Nephron progenitor cell (in vitro differentiated cells): Measurements from ENCODE around the gene RCL1.
"Not testable (repeated sequence)": the region's sequence is repeated elsewhere in the genome, so short reads cannot be mapped to it uniquely, and the experiment has no call there.

Experiments
- DNase-seq: peaks from one replicate; pipeline ENCODE4 v3.0.0; 2021
- H3K27ac Mint-ChIP-seq: 2 replicates; pipeline ENCODE4 v1.8.0; 2021; ENCODE audit warnings: mild to moderate bottlenecking, moderate library complexity, mixed read lengths
- H3K27me3 Mint-ChIP-seq: 2 replicates; pipeline ENCODE4 v1.8.0; 2021; ENCODE audit warnings: mild to moderate bottlenecking, low read depth, mixed read lengths; ENCODE audit not compliant: poor library complexity
- H3K36me3 Mint-ChIP-seq: 2 replicates; pipeline ENCODE4 v1.8.0; 2021; ENCODE audit warnings: low read depth, mixed read lengths
- H3K4me1 Mint-ChIP-seq: 2 replicates; pipeline ENCODE4 v1.8.0; 2021; ENCODE audit warnings: mixed read lengths
- H3K4me3 Mint-ChIP-seq: 2 replicates; pipeline ENCODE4 v1.8.0; 2021; ENCODE audit warnings: mild to moderate bottlenecking, moderate library complexity, mixed read lengths
- H3K9me3 Mint-ChIP-seq: 2 replicates; pipeline ENCODE4 v1.8.0; 2021; ENCODE audit warnings: mild to moderate bottlenecking, moderate library complexity, mixed read lengths
- TF ChIP-seq, protein P1 (sequence below): fragments of 200-600 bp; sonication (generic); IDR thresholded peaks from 2 replicates; pipeline ENCODE4 v1.5.0; 2021; ENCODE audit warnings: antibody characterized with exemption

Gene RCL1

GRCh38 chr9:4780651-4781050, 12.1 kb upstream of the RCL1 start:
- no peaks in the 10 kb centered on the region for H3K27me3 Mint-ChIP-seq
- H3K27ac Mint-ChIP-seq = no peak overlapping the region
- H3K9me3 Mint-ChIP-seq = no peaks in the 10 kb centered on the region
- H3K36me3 Mint-ChIP-seq = no peaks in the 10 kb centered on the region
- peaks cover 5% of the 10 kb centered on the region for H3K4me1 Mint-ChIP-seq
- DNase-seq = no peak
- no peak overlapping the region for H3K4me3 Mint-ChIP-seq
- TF ChIP-seq, protein P1, sequence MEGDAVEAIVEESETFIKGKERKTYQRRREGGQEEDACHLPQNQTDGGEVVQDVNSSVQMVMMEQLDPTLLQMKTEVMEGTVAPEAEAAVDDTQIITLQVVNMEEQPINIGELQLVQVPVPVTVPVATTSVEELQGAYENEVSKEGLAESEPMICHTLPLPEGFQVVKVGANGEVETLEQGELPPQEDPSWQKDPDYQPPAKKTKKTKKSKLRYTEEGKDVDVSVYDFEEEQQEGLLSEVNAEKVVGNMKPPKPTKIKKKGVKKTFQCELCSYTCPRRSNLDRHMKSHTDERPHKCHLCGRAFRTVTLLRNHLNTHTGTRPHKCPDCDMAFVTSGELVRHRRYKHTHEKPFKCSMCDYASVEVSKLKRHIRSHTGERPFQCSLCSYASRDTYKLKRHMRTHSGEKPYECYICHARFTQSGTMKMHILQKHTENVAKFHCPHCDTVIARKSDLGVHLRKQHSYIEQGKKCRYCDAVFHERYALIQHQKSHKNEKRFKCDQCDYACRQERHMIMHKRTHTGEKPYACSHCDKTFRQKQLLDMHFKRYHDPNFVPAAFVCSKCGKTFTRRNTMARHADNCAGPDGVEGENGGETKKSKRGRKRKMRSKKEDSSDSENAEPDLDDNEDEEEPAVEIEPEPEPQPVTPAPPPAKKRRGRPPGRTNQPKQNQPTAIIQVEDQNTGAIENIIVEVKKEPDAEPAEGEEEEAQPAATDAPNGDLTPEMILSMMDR = no peak

GRCh38 chr9:4781408-4781807, 11.3 kb upstream of the RCL1 start:
- Mint-ChIP-seq H3K27ac (no peak overlapping the region), H3K36me3 (no peaks in the 10 kb centered on the region), H3K4me3 (no peak overlapping the region), H3K4me1 (peaks cover 5% of the 10 kb centered on the region), H3K9me3 (no peaks in the 10 kb centered on the region), H3K27me3 (no peaks in the 10 kb centered on the region)
- no peak for DNase-seq
- TF ChIP-seq, protein P1 = no peak

- not testable (repeated sequence) for H3K4me3 Mint-ChIP-seq, DNase-seq, H3K9me3 Mint-ChIP-seq, H3K4me1 Mint-ChIP-seq, H3K27me3 Mint-ChIP-seq, H3K36me3 Mint-ChIP-seq
- H3K27ac Mint-ChIP-seq = peak overlapping the region; percentile 34
These were observed 9.6 kb upstream of the RCL1 start for GRCh38 chr9:4783191-4783590.

DNA sequence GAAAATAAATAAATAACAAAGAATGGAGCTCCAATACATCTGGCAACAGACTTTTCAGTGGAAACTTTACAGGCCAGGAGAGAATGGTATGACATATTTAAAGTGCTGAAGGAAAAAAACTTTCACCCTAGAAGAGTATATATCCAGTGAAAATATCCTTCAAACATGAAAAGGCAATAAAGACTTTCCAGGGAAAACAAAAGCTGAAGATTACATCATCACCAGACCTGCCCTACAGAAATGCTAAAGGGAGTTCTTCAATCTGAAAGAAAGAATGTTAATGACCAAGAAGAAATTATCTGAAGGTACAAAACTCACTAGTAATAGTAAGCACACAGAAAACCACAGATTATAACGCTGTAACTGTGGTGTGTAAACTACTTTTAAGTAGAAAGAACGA, 8.3 kb upstream of the RCL1 start:
- DNase-seq = no peak
- peaks cover 6% of the 10 kb centered on the region for H3K4me1 Mint-ChIP-seq
- peaks cover 8% of the 10 kb centered on the region for H3K27me3 Mint-ChIP-seq
- H3K27ac Mint-ChIP-seq = no peak overlapping the region
- no peaks in the 10 kb centered on the region for H3K9me3 Mint-ChIP-seq
- H3K4me3 Mint-ChIP-seq = no peak overlapping the region
- H3K36me3 Mint-ChIP-seq = no peaks in the 10 kb centered on the region
- TF ChIP-seq, protein P1 = no peak

DNA sequence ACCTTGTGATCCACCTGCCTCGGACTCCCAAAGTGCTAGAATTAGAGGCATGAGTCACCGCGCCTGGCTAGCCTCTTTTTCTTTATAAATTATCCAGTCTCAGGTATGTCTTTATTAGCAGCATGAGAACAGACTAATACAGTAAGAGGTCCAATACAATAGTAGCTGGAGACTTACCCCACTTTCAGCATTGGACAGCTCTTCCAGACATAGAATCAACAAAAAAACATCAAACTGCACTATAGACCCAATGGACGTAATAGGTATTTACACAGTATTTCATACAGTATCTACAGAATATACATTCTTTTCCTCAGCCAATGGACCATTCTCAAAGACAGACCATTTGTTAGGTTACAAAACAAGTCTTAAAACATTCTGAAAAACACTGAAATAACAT, 6.1 kb upstream of the RCL1 start:
- TF ChIP-seq, protein P1 = no peak
- no peak for DNase-seq
- Mint-ChIP-seq H3K36me3 (no peaks in the 10 kb centered on the region), H3K9me3 (no peaks in the 10 kb centered on the region), H3K4me1 (peaks cover 17% of the 10 kb centered on the region), H3K4me3 (no peak overlapping the region), H3K27ac (no peak overlapping the region), H3K27me3 (peaks cover 12% of the 10 kb centered on the region)

- TF ChIP-seq, protein P1 = no peak
- H3K9me3 Mint-ChIP-seq = no peaks in the 10 kb centered on the region
- no peak for DNase-seq
- H3K27ac Mint-ChIP-seq = no peak overlapping the region
- H3K27me3 Mint-ChIP-seq = peaks cover 12% of the 10 kb centered on the region
- H3K36me3 Mint-ChIP-seq = no peaks in the 10 kb centered on the region
- H3K4me3 Mint-ChIP-seq = no peak overlapping the region
- H3K4me1 Mint-ChIP-seq = peaks cover 24% of the 10 kb centered on the region
These were observed 4.9 kb upstream of the RCL1 start for GRCh38 chr9:4787876-4788275.
